Measurements from ENCODE around the gene OR1F1. TPM values are rescaled to one million over a fixed set of nuclear protein-coding genes. Genes with fewer than 3 reads are reported as not detected.

OR1F1 gene
- total and polyA plus RNA-seq, 8 donors: not detected

GRCh38 chr16:3183445-3184139 is 4.4 kb upstream of the OR1F1 start:
- intact Hi-C loops (cut with DNase I): no loop called here
- Histone ChIP-seq H3K27me3 (peaks cover 75 to 100% of the 10 kb centered on the region in 2 donors), H3K36me3 (no peaks in the 10 kb centered on the region), H3K4me1 (peaks cover 16 to 22% of the 10 kb centered on the region in 2 donors), H3K4me3 (peak overlapping the region; percentile 17 to 21), H3K9me3 (no peaks in the 10 kb centered on the region), H3K27ac (no peak overlapping the region)
- no peak for TF ChIP-seq CTCF (IDR thresholded peaks at IDR 0.05)
- DNase-seq (no peak), ATAC-seq (no peak)

DNA sequence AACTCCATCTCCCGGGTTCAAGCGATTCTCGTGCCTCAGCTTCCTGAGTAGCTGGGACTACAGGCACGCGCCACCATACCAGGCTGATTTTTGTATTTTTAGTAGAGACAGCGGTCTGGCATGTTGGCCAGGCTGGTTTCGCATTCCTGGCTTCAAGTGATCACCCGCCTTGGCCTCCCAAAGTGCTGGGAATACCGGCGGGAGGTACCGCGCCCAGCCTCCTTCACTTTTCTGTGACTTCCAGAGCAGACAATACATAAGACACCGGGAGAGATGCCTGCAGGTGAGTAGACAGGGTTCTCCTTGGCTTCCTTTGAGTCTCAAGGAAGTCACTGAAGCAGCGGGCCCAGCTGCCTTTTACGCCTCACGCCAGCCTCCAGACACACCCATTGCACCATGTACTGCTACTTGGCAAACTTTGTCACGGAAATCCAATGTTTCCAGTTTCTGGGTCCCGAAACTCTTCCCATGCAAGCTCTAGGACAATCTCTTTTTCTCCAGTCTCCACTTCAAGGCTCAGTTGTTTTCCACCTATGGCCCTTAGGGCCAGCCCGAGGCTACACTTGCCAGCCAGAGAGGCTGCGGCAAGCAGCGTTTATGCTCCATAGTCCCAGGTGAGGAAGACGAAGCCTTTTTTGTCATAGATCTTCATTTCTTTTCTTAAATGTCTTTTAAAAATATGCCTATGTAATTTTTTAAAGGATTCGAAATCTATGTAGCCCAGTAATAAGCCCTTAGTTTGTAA is 886 bp upstream of the OR1F1 start:
- intact Hi-C loops (cut with DNase I): no loop called here
- Histone ChIP-seq H3K4me3 (no peak overlapping the region), H3K36me3 (no peaks in the 10 kb centered on the region), H3K27me3 (peaks cover 81 to 100% of the 10 kb centered on the region in 2 donors), H3K4me1 (peaks cover 26 to 34% of the 10 kb centered on the region in 2 donors), H3K27ac (no peak overlapping the region), H3K9me3 (no peaks in the 10 kb centered on the region)
- no peak for TF ChIP-seq CTCF (IDR thresholded peaks at IDR 0.05)
- DNase-seq (no peak), ATAC-seq (no peak)

GRCh38 chr16:3188675-3188924 is 596 bp downstream of the OR1F1 start:
- no peak for ATAC-seq
- TF ChIP-seq CTCF (IDR thresholded peaks at IDR 0.05): no peak
- no peak for DNase-seq
- Histone ChIP-seq H3K4me1 (peaks cover 14 to 22% of the 10 kb centered on the region in 2 donors), H3K27me3 (peaks cover 81 to 100% of the 10 kb centered on the region in 2 donors), H3K9me3 (peaks cover 0 to 2% of the 10 kb centered on the region in 2 donors), H3K27ac (no peak overlapping the region), H3K36me3 (no peaks in the 10 kb centered on the region), H3K4me3 (peak overlapping the region; percentile 11 to 13)
- intact Hi-C loops (cut with DNase I): no loop called here

DNA sequence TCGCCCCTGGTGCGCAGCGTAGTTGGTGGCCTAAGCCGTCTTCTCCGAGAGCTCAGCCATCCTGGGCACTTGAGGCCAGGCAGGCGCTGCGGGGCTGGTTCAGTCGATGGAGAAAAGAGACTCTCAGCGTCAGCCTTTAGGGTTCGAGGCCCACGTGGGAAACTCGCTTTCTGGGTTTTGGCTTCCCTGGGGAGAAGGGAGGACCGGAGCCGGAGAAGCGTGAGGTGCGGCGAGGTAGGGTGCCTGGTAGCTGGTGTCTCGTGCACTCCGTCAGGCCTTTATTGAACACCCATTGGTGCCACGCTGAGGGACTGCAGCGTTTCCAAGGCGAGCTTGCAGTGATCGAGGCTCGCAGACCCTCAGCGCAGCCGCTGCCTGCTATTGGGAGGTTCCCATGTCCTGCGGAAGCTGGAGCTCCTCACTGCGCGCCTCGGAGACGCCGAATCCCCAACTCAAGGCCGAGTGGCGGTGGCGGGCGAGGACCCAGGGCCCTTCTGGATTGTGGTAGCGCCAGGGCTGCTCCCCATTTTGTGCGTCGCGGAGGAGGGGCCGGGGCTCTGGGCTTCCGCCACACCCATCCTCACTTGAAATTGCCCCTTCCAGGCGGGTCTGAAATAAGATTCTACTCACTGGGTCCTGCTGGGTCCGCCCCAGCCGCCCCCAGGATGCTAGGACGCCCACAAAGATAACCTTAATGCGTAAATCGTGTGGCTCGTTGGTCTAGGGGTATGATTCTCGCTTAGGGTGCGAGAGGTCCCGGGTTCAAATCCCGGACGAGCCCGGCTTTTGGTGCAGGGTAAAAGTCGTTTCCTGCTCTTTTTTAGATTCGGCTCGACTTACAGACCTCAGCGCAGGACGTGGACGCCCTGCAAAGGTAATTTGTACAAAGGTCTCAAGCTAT is 1.2 kb downstream of the OR1F1 start:
- Histone ChIP-seq H3K4me1 (peaks cover 14 to 18% of the 10 kb centered on the region in 2 donors), H3K27ac (no peak overlapping the region), H3K27me3 (peaks cover 81 to 100% of the 10 kb centered on the region in 2 donors), H3K4me3 (peak overlapping the region; percentile 8 to 13), H3K9me3 (peaks cover 0 to 2% of the 10 kb centered on the region in 2 donors), H3K36me3 (no peaks in the 10 kb centered on the region)
- intact Hi-C loops (cut with DNase I): no loop called here
- ATAC-seq: peak; percentile 55
- TF ChIP-seq CTCF (IDR thresholded peaks at IDR 0.05): no peak
- peak in 1 of 4 donors; percentile 48 for DNase-seq

GRCh38 chr16:3189869-3190268 is 1.9 kb downstream of the OR1F1 start:
- DNase-seq (no peak), ATAC-seq (no peak)
- H3K4me1 ChIP-seq: peaks cover 14 to 18% of the 10 kb centered on the region in 2 donors
- no peak for TF ChIP-seq CTCF (IDR thresholded peaks at IDR 0.05)
- H3K4me3 ChIP-seq: no peak overlapping the region
- intact Hi-C loops (cut with DNase I): no loop called here
- H3K36me3 ChIP-seq: no peaks in the 10 kb centered on the region
- H3K27me3 ChIP-seq: peaks cover 80 to 100% of the 10 kb centered on the region in 2 donors
- H3K27ac ChIP-seq: no peak overlapping the region
- peaks cover 0 to 2% of the 10 kb centered on the region in 2 donors for H3K9me3 ChIP-seq
